Activated CD8-positive, alpha-beta memory T cell treated with anti-CD3 and anti-CD28 coated beads for 24 hours (primary cell): ENCODE results near the gene COX7A2.

Experiments used
- DNase-seq: peaks from one replicate; pipeline ENCODE4 v3.0.0-alpha.2; 2020

The COX7A2 gene

GRCh38 chr6:75243333-75244062 is at the start of gene COX7A2:
Gene COX7A2 (minus strand): TSS chr6:75243801. CDS start chr6:75243734, 67 bp downstream.
- DNase-seq: peak; percentile 90

GRCh38 chr6:75292555-75292954 is 49.0 kb upstream of the COX7A2 start:
- no peak for DNase-seq

GRCh38 chr6:75291744-75292143 is 48.1 kb upstream of the COX7A2 start:
- no peak for DNase-seq

- DNase-seq: no peak
Observed at GRCh38 chr6:75291331-75291730, 47.7 kb upstream of the COX7A2 start.

- DNase-seq: no peak
Observed at GRCh38 chr6:75290136-75290945, 46.7 kb upstream of the COX7A2 start.

GRCh38 chr6:75288023-75288422 is 44.4 kb upstream of the COX7A2 start:
- DNase-seq: no peak

GRCh38 chr6:75287424-75287823 is 43.8 kb upstream of the COX7A2 start:
- DNase-seq: no peak

GRCh38 chr6:75286955-75287354 is 43.4 kb upstream of the COX7A2 start:
- no peak for DNase-seq

GRCh38 chr6:75285283-75285639 is 41.7 kb upstream of the COX7A2 start:
- no peak for DNase-seq

- DNase-seq: peak; percentile 94
Observed at GRCh38 chr6:75284632-75285282, 41.2 kb upstream of the COX7A2 start, which contains the start of gene TMEM30A. Gene TMEM30A (minus strand): TSS chr6:75284792. CDS start chr6:75284638, 154 bp downstream.

GRCh38 chr6:75283907-75284631 is 40.5 kb upstream of the COX7A2 start:
- DNase-seq: no peak

- no peak for DNase-seq
Observed at GRCh38 chr6:75282706-75283105, 39.1 kb upstream of the COX7A2 start.

GRCh38 chr6:75281653-75282052 is 38.1 kb upstream of the COX7A2 start:
- no peak for DNase-seq

- DNase-seq: no peak
Observed at GRCh38 chr6:75280131-75280855, 36.7 kb upstream of the COX7A2 start.

- no peak for DNase-seq
Observed at GRCh38 chr6:75279418-75279817, 35.8 kb upstream of the COX7A2 start.

- no peak for DNase-seq
Observed at GRCh38 chr6:75278474-75279077, 35.0 kb upstream of the COX7A2 start.

GRCh38 chr6:75275067-75275466 is 31.5 kb upstream of the COX7A2 start:
- no peak for DNase-seq

GRCh38 chr6:75273009-75273408 is 29.4 kb upstream of the COX7A2 start:
- DNase-seq: no peak

- no peak for DNase-seq
Observed at GRCh38 chr6:75272145-75272840, 28.7 kb upstream of the COX7A2 start.

GRCh38 chr6:75268988-75269354 is 25.4 kb upstream of the COX7A2 start:
- DNase-seq: no peak
